HepG2 (cell line): Measurements from ENCODE around the gene RTRAF. TPM values are rescaled to one million over a fixed set of nuclear protein-coding genes. Genes with fewer than 3 reads are reported as not detected.

ENCODE experiments used
- ATAC-seq: fragments of 200-7000 bp; cut with Tn5 transposase; 3 replicates; pipeline ENCODE4 v1.9.1; 2020; ENCODE audit warnings: mild to moderate bottlenecking, moderate library complexity
- BruUV-seq: library from RNA; stranded (reverse); fragments of 400-500 nt; replicated peaks from 2 replicates; lab custom pipeline; 2021; lab: Mats Ljungman, UMichigan
- CTCF ChIA-PET: fragments of 300-600 bp; formaldehyde crosslinking; extraction: SDS; loops from one replicate; lab custom pipeline; 2021; ENCODE audit warnings: low total read pairs, inconsistent platforms, low intra/inter-chr PET ratio; lab: Yijun Ruan, JAX
- POLR2A ChIA-PET: fragments of 350-600 bp; sonication (Branson Sonifier 250); formaldehyde crosslinking; loops from one replicate; lab custom pipeline; 2020; ENCODE audit warnings: antibody characterized with exemption, inconsistent platforms; lab: Yijun Ruan, JAX
- DNase-seq: peaks from one replicate; pipeline ENCODE4 v3.0.0-alpha.2; 2015; ENCODE audit warnings: low spot score
- FAIRE-seq: peaks from 3 replicates; lab custom pipeline; 2011; peaks lifted over from hg19 to GRCh38; lab: Jason Lieb, UNC
- H2AFZ ChIP-seq: one replicate; pipeline ENCODE4 v1.6.1; 2011; ENCODE audit warnings: low read length, inconsistent platforms
- H3K27ac ChIP-seq: fragments of 300-600 bp; 3 replicates; pipeline ENCODE4 v1.8.0; 2011; ENCODE audit warnings: mixed run types, mild to moderate bottlenecking, mixed read lengths, low read length, inconsistent platforms; ENCODE audit not compliant: insufficient read depth; ENCODE audit errors: extremely low read length
- H3K27me3 ChIP-seq, 2 experiments: fragments of 200-600 bp in 1 of 2; 2 replicates in 1 of 2; 3 replicates in 1 of 2; pipeline versions ENCODE4 v1.6.0 to v1.8.0; 2011; ENCODE audit warnings: low read length in 2 of 2, mild to moderate bottlenecking in 2 of 2, moderate library complexity in 2 of 2, inconsistent platforms in 1 of 2; ENCODE audit not compliant: insufficient read depth in 2 of 2, control insufficient read depth in 1 of 2
- H3K36me3 ChIP-seq, 2 experiments: fragments of 200-600 bp in 1 of 2; replicated peaks in 1 of 2; 2 replicates in 1 of 2; 3 replicates in 1 of 2; pipeline versions ENCODE4 v1.5.1 to v1.8.0; 2011; ENCODE audit warnings: low read length in 2 of 2, inconsistent platforms in 1 of 2; ENCODE audit not compliant: insufficient read depth in 2 of 2, control insufficient read depth in 1 of 2
- H3K4me1 ChIP-seq: 2 replicates; pipeline ENCODE4 v1.5.1; 2012; ENCODE audit warnings: low read length, inconsistent platforms; ENCODE audit not compliant: insufficient read depth
- H3K4me2 ChIP-seq: 2 replicates; pipeline ENCODE4 v1.6.0; 2011; ENCODE audit warnings: low read depth, low read length, inconsistent platforms
- H3K4me3 ChIP-seq, 3 experiments: fragments of 200-600 bp in 1 of 3; sonication (generic), shearing (Covaris generic) in 1 of 3; replicated peaks in 1 of 3; 2 replicates each; pipeline ENCODE4 v1.5.1; 2011 to 2016; ENCODE audit warnings: low read length in 3 of 3, inconsistent platforms in 2 of 3, low read depth in 2 of 3, mild to moderate bottlenecking in 2 of 3, control low read depth in 1 of 3, mixed read lengths in 1 of 3; ENCODE audit not compliant: insufficient read depth in 1 of 3
- H3K79me2 ChIP-seq: one replicate; pipeline ENCODE4 v1.6.1; 2011; ENCODE audit warnings: low read length, inconsistent platforms; ENCODE audit not compliant: insufficient read depth
- H3K9ac ChIP-seq: 2 replicates; pipeline ENCODE4 v1.6.0; 2011; ENCODE audit warnings: mild to moderate bottlenecking, low read depth, low read length, inconsistent platforms; ENCODE audit not compliant: insufficient read depth
- H3K9me3 ChIP-seq: 2 replicates; pipeline ENCODE4 v1.5.1; 2012; ENCODE audit warnings: mild to moderate bottlenecking, low read length
- H4K20me1 ChIP-seq: 2 replicates; pipeline ENCODE4 v1.6.0; 2011; ENCODE audit warnings: inconsistent platforms, mild to moderate bottlenecking, low read length, moderate library complexity; ENCODE audit not compliant: insufficient read depth
- JUNB ChIP-seq: sonication (generic); formaldehyde crosslinking; IDR thresholded peaks from 2 replicates; pipeline ENCODE4 v1.8.0; 2022; ENCODE audit warnings: missing genetic modification reagents, mild to moderate bottlenecking, borderline replicate concordance
- RARG ChIP-seq: sonication (generic); formaldehyde crosslinking; IDR thresholded peaks from 2 replicates; pipeline ENCODE4 v1.4.0; 2020; ENCODE audit warnings: low read depth, mild to moderate bottlenecking, missing genetic modification reagents
- ZBTB3 ChIP-seq: sonication (generic); formaldehyde crosslinking; IDR thresholded peaks from 2 replicates; pipeline ENCODE4 v1.4.0; 2020; ENCODE audit warnings: low read depth, mild to moderate bottlenecking, moderate library complexity, missing genetic modification reagents, borderline replicate concordance
- ZFAT ChIP-seq: sonication (generic); formaldehyde crosslinking; conservative IDR thresholded peaks from 2 replicates; pipeline ENCODE4 v1.8.1; 2023; ENCODE audit warnings: missing genetic modification reagents, inconsistent platforms
- ZNF121 ChIP-seq: sonication (generic); formaldehyde crosslinking; IDR thresholded peaks from 2 replicates; pipeline ENCODE4 v1.5.0; 2020; ENCODE audit warnings: mild to moderate bottlenecking, missing genetic modification reagents
- ZNF230 ChIP-seq: sonication (generic); formaldehyde crosslinking; IDR thresholded peaks from 2 replicates; pipeline ENCODE4 v1.4.0; 2020; ENCODE audit warnings: mild to moderate bottlenecking, missing genetic modification reagents
- ZNF333 ChIP-seq: sonication (generic); formaldehyde crosslinking; IDR thresholded peaks from 2 replicates; pipeline ENCODE4 v1.4.0; 2020; ENCODE audit warnings: mild to moderate bottlenecking, missing genetic modification reagents, borderline replicate concordance
- ZNF431 ChIP-seq: sonication (generic); formaldehyde crosslinking; IDR thresholded peaks from 2 replicates; pipeline ENCODE4 v1.9.0; 2022; ENCODE audit warnings: missing genetic modification reagents, low read depth, mild to moderate bottlenecking, borderline replicate concordance
- ZNF746 ChIP-seq: sonication (generic); formaldehyde crosslinking; IDR thresholded peaks from 2 replicates; pipeline ENCODE4 v1.8.0; 2022; ENCODE audit warnings: mild to moderate bottlenecking, missing genetic modification reagents
- ZNF772 ChIP-seq: sonication (generic); formaldehyde crosslinking; IDR thresholded peaks from 2 replicates; pipeline ENCODE4 v1.5.0; 2020; ENCODE audit warnings: mild to moderate bottlenecking, missing genetic modification reagents
- ZNF773 ChIP-seq: sonication (generic); formaldehyde crosslinking; IDR thresholded peaks from 2 replicates; pipeline ENCODE4 v1.4.0; 2020; ENCODE audit warnings: missing genetic modification reagents, borderline replicate concordance
- ZNF780A ChIP-seq: sonication (generic); formaldehyde crosslinking; IDR thresholded peaks from 2 replicates; pipeline ENCODE4 v1.8.0; 2022; ENCODE audit warnings: mild to moderate bottlenecking, missing genetic modification reagents, moderate library complexity
- WGBS: methylation state at CpG from one replicate; pipeline ENCODE4 v1.1.6; 2017; ENCODE audit warnings: low lambda C conversion rate; 5-methylcytosine and 5-hydroxymethylcytosine counted together
- in situ Hi-C: cut with HindIII; loops from 2 replicates; pipeline ENCODE4 v1.10.0; 2017; ENCODE audit warnings: low pct_unique_long_range_greater_than_20kb; ENCODE audit not compliant: extremely low pct_ligation_motif_present
- intact Hi-C: fragments of 100-400 bp; cut with micrococcal nuclease; formaldehyde crosslinking; loops from one replicate; pipeline ENCODE4 v1.10.0; 2022; ENCODE audit not compliant: unreplicated experiment
- polyA plus RNA-seq, 8 experiments: library from polyadenylated mRNA; depleted of rRNA in 3 of 8; stranded (reverse) in 7 of 8; unstranded in 1 of 8; fragments of >200 nt; fragmentation: Illumina TruSeq in 4 of 8; extraction: Trizol in 4 of 8; gene quantifications; 2 replicates each; pipeline versions ENCODE4 v1.2.1 to v1.2.3, GENCODE V29; 2011 to 2016; ENCODE audit warnings: low read depth in 4 of 8, missing spikeins in 1 of 8, mixed read lengths in 1 of 8; ENCODE audit not compliant: insufficient read depth in 1 of 8
- total RNA-seq, 5 experiments: library from RNA; depleted of rRNA; stranded (reverse); fragments of >200 nt; fragmentation: Illumina TruSeq; extraction: Trizol; gene quantifications; 2 replicates each; pipeline ENCODE4 v1.2.3, GENCODE V29; 2016; ENCODE audit warnings: low read depth in 1 of 5
- TF ChIP-seq, protein P1 (sequence below): sonication (generic); formaldehyde crosslinking; IDR thresholded peaks from 2 replicates; pipeline ENCODE4 v1.4.0; 2020; ENCODE audit warnings: missing genetic modification reagents, borderline replicate concordance
- TF ChIP-seq, protein P2 (sequence below): sonication (generic); formaldehyde crosslinking; conservative IDR thresholded peaks from 2 replicates; pipeline ENCODE4 v1.4.0; 2020; ENCODE audit warnings: mild to moderate bottlenecking, missing genetic modification reagents, moderate library complexity
- TF ChIP-seq, protein P3 (sequence below): sonication (generic); formaldehyde crosslinking; IDR thresholded peaks from 2 replicates; pipeline ENCODE4 v1.4.0; 2020; ENCODE audit warnings: missing genetic modification reagents, mild to moderate bottlenecking, borderline replicate concordance

Gene RTRAF
- total and polyA plus RNA-seq, 2 of the 13 experiments (the other 11 are each of a cell fraction or from before 2014, with no cell fraction given): 137 to 258 TPM

DNA sequence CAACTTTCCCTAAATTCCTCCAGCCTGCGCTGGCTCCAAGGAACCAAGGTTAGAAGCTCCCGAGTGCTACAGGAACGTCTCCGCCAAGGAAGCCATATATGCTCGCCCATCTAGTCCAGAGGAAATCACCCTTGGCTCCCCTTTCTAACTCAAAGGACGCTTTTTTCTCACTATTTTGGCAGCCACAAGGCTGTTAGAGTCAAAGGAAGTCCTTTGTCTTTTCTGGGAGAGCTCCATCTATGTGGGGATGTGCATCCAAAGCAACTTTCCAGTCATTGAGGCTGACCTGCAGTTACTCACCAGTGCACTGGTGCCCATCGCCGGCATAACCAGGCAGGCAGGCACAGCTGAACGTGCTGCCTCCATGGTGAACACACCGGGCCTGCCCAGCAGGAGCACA lies 37.6 kb downstream of the RTRAF start (continued):
- TF ChIP-seq, protein P1, sequence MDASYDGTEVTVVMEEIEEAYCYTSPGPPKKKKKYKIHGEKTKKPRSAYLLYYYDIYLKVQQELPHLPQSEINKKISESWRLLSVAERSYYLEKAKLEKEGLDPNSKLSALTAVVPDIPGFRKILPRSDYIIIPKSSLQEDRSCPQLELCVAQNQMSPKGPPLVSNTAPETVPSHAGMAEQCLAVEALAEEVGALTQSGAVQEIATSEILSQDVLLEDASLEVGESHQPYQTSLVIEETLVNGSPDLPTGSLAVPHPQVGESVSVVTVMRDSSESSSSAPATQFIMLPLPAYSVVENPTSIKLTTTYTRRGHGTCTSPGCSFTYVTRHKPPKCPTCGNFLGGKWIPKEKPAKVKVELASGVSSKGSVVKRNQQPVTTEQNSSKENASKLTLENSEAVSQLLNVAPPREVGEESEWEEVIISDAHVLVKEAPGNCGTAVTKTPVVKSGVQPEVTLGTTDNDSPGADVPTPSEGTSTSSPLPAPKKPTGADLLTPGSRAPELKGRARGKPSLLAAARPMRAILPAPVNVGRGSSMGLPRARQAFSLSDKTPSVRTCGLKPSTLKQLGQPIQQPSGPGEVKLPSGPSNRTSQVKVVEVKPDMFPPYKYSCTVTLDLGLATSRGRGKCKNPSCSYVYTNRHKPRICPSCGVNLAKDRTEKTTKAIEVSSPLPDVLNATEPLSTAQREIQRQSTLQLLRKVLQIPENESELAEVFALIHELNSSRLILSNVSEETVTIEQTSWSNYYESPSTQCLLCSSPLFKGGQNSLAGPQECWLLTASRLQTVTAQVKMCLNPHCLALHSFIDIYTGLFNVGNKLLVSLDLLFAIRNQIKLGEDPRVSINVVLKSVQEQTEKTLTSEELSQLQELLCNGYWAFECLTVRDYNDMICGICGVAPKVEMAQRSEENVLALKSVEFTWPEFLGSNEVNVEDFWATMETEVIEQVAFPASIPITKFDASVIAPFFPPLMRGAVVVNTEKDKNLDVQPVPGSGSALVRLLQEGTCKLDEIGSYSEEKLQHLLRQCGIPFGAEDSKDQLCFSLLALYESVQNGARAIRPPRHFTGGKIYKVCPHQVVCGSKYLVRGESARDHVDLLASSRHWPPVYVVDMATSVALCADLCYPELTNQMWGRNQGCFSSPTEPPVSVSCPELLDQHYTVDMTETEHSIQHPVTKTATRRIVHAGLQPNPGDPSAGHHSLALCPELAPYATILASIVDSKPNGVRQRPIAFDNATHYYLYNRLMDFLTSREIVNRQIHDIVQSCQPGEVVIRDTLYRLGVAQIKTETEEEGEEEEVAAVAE: no peak
- TF ChIP-seq, all 625 proteins: peak for 0

DNA sequence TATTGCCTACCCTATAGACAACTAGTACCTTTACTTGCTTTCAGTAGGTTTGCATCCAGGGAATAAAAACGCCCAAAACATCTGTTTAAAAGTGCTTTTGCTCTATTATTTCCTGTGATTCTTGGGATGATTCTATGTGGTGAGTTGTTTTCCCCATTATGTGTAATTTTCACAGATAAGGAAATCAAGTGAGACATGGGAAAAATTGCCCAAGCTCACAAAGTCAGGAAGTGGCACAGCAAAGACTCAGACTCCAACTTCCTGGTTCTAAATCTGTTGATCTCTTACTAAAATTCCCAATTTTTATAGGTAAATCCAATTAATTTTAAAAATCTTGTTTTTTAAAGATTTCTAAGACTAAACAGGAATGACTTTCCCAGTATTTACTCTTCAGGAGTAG lies 40.5 kb downstream of the RTRAF start:
- H3K4me2 ChIP-seq: no peak overlapping the region
- in situ Hi-C loops (no loop called here), intact Hi-C loops (no loop called here)
- CTCF ChIA-PET: no interaction called here
- ATAC-seq (no peak), DNase-seq (no peak), FAIRE-seq (no peak)
- H4K20me1 ChIP-seq: no peaks in the 10 kb centered on the region
- POLR2A ChIA-PET: no interaction called here
- 0% methylated on average over 1 of the region's 1 CpG for WGBS
- no peak overlapping the region for H3K4me3 ChIP-seq
- H3K9me3 ChIP-seq: no peaks in the 10 kb centered on the region
- H3K9ac ChIP-seq: no peak overlapping the region
- H3K36me3 ChIP-seq: no peaks in the 10 kb centered on the region
- no TSS peak for BruUV-seq
- no peak overlapping the region for H3K27ac ChIP-seq
- H2AFZ ChIP-seq: no peak overlapping the region
- no peaks in the 10 kb centered on the region for H3K79me2 ChIP-seq
- no peaks in the 10 kb centered on the region for H3K4me1 ChIP-seq
- H3K27me3 ChIP-seq: 0 out of 5 replicates have a peak, but pooled peaks cover 0 to 3% of the 10 kb centered on the region in 2 experiments
- no peak for TF ChIP-seq ZNF230 (CRISPR knock-in tag)
- TF ChIP-seq ZFAT (CRISPR knock-in tag): no peak
- TF ChIP-seq ZNF431 (CRISPR knock-in tag): no peak
- TF ChIP-seq ZNF333: no peak
- TF ChIP-seq ZNF121: no peak
- no peak for TF ChIP-seq JUNB
- TF ChIP-seq ZBTB3: no peak
- TF ChIP-seq ZNF746 (CRISPR knock-in tag): no peak
- no peak for TF ChIP-seq ZNF773 (CRISPR knock-in tag)
- no peak for TF ChIP-seq RARG
- TF ChIP-seq, protein P2, sequence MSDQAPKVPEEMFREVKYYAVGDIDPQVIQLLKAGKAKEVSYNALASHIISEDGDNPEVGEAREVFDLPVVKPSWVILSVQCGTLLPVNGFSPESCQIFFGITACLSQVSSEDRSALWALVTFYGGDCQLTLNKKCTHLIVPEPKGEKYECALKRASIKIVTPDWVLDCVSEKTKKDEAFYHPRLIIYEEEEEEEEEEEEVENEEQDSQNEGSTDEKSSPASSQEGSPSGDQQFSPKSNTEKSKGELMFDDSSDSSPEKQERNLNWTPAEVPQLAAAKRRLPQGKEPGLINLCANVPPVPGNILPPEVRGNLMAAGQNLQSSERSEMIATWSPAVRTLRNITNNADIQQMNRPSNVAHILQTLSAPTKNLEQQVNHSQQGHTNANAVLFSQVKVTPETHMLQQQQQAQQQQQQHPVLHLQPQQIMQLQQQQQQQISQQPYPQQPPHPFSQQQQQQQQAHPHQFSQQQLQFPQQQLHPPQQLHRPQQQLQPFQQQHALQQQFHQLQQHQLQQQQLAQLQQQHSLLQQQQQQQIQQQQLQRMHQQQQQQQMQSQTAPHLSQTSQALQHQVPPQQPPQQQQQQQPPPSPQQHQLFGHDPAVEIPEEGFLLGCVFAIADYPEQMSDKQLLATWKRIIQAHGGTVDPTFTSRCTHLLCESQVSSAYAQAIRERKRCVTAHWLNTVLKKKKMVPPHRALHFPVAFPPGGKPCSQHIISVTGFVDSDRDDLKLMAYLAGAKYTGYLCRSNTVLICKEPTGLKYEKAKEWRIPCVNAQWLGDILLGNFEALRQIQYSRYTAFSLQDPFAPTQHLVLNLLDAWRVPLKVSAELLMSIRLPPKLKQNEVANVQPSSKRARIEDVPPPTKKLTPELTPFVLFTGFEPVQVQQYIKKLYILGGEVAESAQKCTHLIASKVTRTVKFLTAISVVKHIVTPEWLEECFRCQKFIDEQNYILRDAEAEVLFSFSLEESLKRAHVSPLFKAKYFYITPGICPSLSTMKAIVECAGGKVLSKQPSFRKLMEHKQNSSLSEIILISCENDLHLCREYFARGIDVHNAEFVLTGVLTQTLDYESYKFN (CRISPR knock-in tag): no peak
- no peak for TF ChIP-seq ZNF772
- TF ChIP-seq ZNF780A (CRISPR knock-in tag): no peak
- TF ChIP-seq, protein P3, sequence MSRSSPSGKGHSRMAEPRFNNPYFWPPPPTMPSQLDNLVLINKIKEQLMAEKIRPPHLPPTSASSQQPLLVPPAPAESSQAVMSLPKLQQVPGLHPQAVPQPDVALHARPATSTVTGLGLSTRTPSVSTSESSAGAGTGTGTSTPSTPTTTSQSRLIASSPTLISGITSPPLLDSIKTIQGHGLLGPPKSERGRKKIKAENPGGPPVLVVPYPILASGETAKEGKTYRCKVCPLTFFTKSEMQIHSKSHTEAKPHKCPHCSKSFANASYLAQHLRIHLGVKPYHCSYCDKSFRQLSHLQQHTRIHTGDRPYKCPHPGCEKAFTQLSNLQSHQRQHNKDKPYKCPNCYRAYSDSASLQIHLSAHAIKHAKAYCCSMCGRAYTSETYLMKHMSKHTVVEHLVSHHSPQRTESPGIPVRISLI (CRISPR knock-in tag): no peak
